H7 (cell line): ENCODE results near the gene HS3ST4. TPM values are rescaled to one million over a fixed set of nuclear protein-coding genes. Genes with fewer than 3 reads are reported as not detected.

ENCODE experiments used
- DNase-seq: peaks from one replicate; pipeline ENCODE4 v3.0.0; 2012
- H3K27me3 ChIP-seq: 2 replicates; pipeline ENCODE4 v1.6.0; 2011; ENCODE audit warnings: mild to moderate bottlenecking, low read length; ENCODE audit not compliant: control insufficient read depth, insufficient read depth
- H3K36me3 ChIP-seq: replicated peaks from 2 replicates; pipeline ENCODE4 v1.5.1; 2011; ENCODE audit warnings: low read length; ENCODE audit not compliant: control insufficient read depth, insufficient read depth
- H3K4me3 ChIP-seq: 2 replicates; pipeline ENCODE4 v1.5.1; 2011; ENCODE audit warnings: low read depth, mild to moderate bottlenecking, control low read depth, low read length, moderate library complexity; ENCODE audit not compliant: insufficient read depth
- total RNA-seq: library from RNA; depleted of rRNA; stranded (reverse); fragments of >200 nt; shearing (Covaris generic); gene quantifications from 2 replicates; pipeline ENCODE4 v1.2.3, GENCODE V29; 2014

Gene HS3ST4
- total RNA-seq, 1 experiment from 2014 or later, result 1.9 TPM

DNA sequence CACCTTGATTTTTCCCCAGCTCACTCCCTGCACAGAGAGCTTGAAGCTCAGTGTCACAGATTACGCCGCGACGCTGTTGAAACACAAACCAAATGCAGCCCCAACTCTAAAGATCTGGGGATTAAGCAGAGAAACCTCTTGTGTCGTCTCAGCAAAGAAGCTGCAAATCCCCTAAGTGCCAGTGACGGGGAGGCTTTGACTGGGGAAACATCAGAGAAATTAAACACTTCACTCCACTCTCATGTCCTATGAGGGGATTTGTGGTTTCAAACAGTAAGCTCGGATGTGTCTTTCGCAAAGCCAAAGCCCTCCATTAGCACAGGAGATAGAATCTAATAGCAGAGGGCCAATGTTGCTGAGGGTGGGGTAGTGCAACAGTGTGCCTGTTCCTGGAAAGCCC is 233.7 kb downstream of the HS3ST4 start:
- no peaks in the 10 kb centered on the region for H3K27me3 ChIP-seq
- DNase-seq, result no peak
- no peak overlapping the region for H3K4me3 ChIP-seq
- H3K36me3 ChIP-seq, result no peaks in the 10 kb centered on the region

- Histone ChIP-seq H3K4me3 (no peak overlapping the region), H3K36me3 (no peaks in the 10 kb centered on the region), H3K27me3 (no peaks in the 10 kb centered on the region)
- DNase-seq, result no peak
Measured at GRCh38 chr16:25931473-25932035, 239.8 kb downstream of the HS3ST4 start.

DNA sequence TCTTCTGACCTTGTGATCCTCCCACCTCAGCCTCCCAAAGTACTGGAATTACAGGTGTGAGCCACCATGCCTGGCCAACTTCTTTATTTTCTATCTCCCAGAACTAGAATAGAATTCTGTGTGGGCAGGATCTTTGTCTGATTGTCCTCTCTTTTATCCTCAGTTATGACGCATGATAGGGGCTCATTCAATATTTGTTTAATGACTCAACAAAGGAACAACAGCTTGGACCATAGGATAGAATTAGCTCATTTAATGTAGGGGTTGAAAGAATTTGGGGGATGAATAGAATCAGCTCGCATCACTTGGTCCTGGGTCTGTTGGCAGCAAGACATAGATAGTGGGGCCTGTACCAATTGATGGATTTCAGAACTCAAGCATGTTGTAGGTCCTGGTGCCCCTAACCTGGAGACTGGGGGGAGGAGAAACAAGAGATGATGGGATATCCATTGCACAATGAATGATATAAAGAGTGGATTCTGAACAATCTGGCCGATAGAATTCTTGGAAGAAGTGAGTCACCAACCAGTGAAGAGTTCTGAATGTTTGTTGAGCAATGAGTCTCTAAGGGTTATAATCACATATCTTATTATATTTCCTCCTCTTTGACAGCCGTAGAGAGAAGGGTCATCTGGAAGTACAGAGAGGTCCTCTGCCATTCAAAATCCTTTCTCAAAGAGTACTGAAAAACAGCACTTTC is 250.2 kb downstream of the HS3ST4 start:
- Histone ChIP-seq H3K4me3 (no peak overlapping the region), H3K36me3 (no peaks in the 10 kb centered on the region), H3K27me3 (no peaks in the 10 kb centered on the region)
- no peak for DNase-seq

GRCh38 chr16:25950586-25951281 is 259.0 kb downstream of the HS3ST4 start:
- H3K27me3 ChIP-seq, result peaks cover 1% of the 10 kb centered on the region; the same call in 1 of the 2 replicates
- H3K4me3 ChIP-seq, result no peak overlapping the region
- peak; percentile 60 for DNase-seq
- H3K36me3 ChIP-seq, result no peaks in the 10 kb centered on the region

- Histone ChIP-seq H3K36me3 (no peaks in the 10 kb centered on the region), H3K4me3 (no peak overlapping the region), H3K27me3 (peaks cover 1% of the 10 kb centered on the region; the same call in 1 of the 2 replicates)
- no peak for DNase-seq
Measured at GRCh38 chr16:25951999-25952398, 260.2 kb downstream of the HS3ST4 start.

- no peak for DNase-seq
- peaks cover 1% of the 10 kb centered on the region; the same call in 1 of the 2 replicates for H3K27me3 ChIP-seq
Measured at GRCh38 chr16:25952983-25953382, 261.2 kb downstream of the HS3ST4 start.

DNA sequence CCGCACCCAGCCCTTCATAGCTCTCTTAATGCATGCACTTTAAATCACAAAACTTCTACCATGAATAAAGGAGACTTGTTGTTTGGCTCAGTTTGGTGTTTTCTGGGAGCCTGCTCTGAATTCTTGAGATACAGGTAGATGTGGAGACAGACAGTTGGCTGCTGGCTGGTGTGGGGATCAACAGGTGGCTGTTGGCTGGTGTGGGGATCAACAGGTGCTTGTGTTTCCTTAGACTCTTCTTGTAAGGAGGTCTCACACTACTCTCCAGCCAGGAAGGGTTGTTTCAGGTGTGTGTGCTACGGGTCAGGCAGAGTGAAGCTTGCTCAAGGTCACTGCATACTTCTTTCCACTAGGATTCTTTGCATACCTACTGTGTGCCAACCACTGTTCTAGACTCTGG is 265.9 kb downstream of the HS3ST4 start:
- H3K4me3 ChIP-seq, result no peak overlapping the region
- no peaks in the 10 kb centered on the region for H3K36me3 ChIP-seq
- H3K27me3 ChIP-seq, result no peaks in the 10 kb centered on the region; the same call in 1 of the 2 replicates
- DNase-seq, result no peak

More at GRCh38 chr16:25952983-25953382, 261.2 kb downstream of the HS3ST4 start:
- H3K4me3 ChIP-seq, result no peak overlapping the region
- no peaks in the 10 kb centered on the region for H3K36me3 ChIP-seq

DNA sequence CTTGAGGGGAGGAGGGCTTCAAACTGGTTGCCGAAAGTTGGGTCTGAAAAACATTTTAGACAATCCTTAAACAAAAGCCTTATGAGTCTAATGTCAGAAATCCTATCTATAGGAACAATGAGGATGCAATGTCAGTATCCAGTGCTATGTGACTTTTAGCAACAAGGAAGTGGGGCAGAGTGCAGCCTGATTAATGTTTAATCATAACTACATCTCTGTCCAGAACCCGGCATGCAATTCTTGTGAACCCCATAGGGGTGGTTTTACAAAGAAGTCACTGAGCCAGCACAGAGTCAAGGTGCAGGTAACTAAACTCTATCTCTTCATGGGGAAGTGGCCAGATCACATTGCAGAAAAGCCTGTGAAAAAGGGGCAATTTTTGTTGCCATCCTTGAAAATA is 267.5 kb downstream of the HS3ST4 start:
- no peak overlapping the region for H3K4me3 ChIP-seq
- no peaks in the 10 kb centered on the region; the same call in 1 of the 2 replicates for H3K27me3 ChIP-seq
- H3K36me3 ChIP-seq, result no peaks in the 10 kb centered on the region
- DNase-seq, result no peak

DNA sequence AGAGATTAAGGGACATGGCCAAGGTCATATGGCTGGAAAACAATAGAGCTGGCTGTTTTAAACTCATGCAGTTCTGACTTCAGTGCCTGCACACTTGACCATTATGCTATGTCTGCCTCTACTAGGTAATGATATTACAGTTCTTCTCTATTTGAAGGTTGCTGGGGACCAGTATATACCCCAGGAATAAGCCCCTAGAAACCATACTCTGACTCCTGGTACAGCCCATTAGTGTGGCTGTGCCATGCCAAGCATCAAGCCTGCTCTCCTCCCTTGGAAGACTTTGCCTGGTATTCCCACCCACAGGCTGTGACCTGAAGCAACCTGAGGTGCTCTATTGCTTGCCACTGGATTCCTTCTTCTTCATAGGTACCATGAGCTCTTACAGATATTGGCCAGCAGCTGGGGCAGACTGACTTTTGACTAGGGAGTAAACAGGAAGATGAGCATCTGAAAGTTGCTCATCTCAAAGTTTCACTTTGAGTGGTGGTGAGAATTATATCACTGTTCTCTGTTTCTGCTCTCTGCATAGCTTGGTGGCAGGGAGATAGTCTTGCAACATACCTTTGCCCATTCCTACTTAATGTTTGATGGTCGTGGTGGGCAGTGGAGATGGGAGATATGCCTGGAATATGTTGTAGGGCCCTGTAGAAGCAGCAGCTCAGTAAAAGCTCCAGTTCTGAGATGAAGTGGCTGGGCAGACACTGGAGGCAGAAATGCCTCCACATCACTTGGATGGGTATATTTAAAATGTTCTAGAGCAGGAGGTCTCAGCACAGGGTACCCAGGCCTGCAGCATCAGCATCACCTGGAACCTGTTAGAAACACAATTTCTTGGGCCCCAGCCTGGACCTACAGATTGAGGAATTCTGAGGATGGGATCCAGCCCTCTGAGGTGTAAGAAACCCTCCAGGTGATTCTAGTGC is 274.7 kb downstream of the HS3ST4 start:
- Histone ChIP-seq H3K27me3 (no peaks in the 10 kb centered on the region), H3K4me3 (no peak overlapping the region), H3K36me3 (no peaks in the 10 kb centered on the region)
- no peak for DNase-seq

DNA sequence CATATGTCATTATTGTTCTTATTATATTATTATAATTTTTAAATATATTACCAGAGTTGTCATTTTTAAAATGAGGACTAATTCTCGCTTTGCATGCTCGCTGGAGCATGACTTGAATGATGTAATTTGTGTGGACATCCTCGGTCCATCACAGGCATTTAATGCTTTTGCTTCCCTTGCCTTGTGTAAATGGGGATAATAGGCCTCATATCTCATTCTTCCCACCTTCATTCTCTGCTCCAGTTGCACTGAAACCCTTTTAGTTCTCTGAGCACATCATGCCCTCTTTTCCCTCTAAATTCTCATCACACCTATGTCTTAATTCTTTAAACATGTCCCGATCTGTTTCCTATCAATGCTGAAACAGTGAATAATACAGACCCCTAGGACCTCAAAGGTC is 285.4 kb downstream of the HS3ST4 start:
- Histone ChIP-seq H3K27me3 (no peaks in the 10 kb centered on the region), H3K36me3 (no peaks in the 10 kb centered on the region), H3K4me3 (no peak overlapping the region)
- no peak for DNase-seq

- H3K36me3 ChIP-seq, result no peaks in the 10 kb centered on the region
- DNase-seq, result no peak
- H3K4me3 ChIP-seq, result no peak overlapping the region
- H3K27me3 ChIP-seq, result no peaks in the 10 kb centered on the region
Measured at GRCh38 chr16:25978218-25978617, 286.5 kb downstream of the HS3ST4 start.

DNA sequence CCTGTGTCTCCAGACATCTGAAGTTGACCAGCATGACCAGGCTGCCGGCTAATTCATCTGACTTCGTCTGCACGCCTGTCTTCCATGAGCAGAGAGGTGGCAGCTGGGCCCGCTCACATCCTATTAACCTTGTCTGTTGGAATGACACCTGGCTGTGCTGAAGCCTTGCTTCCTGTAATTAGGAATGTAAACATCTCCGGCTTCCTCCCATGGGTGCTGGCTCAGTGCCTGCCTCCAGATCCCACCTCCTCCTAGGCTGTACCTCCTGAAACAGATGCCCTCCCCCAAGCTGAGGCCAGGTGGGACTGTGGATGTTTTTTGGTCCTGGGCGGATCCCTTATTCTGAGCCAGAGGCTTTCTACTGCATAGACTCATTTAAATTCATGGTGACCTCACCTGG is 296.3 kb downstream of the HS3ST4 start:
- peak; percentile 2 for DNase-seq
- Histone ChIP-seq H3K27me3 (no peaks in the 10 kb centered on the region), H3K4me3 (no peak overlapping the region), H3K36me3 (no peaks in the 10 kb centered on the region)

GRCh38 chr16:25988882-25989281 is 297.1 kb downstream of the HS3ST4 start:
- DNase-seq, result no peak
- Histone ChIP-seq H3K36me3 (no peaks in the 10 kb centered on the region), H3K4me3 (no peak overlapping the region), H3K27me3 (no peaks in the 10 kb centered on the region)

- H3K27me3 ChIP-seq, result no peaks in the 10 kb centered on the region
- DNase-seq, result peak; percentile 38
Measured at GRCh38 chr16:25996052-25996451, 304.3 kb downstream of the HS3ST4 start.

More at GRCh38 chr16:25996052-25996451, 304.3 kb downstream of the HS3ST4 start:
- Histone ChIP-seq H3K36me3 (no peaks in the 10 kb centered on the region), H3K4me3 (no peak overlapping the region)
